Thyroid gland (tissue), 4 donors: Measurements from ENCODE around the gene SRP72.

Experiments used
- CTCF ChIP-seq, 6 experiments: fragments of 200-600 bp in 3 of 6; fragments of 450-650 bp in 3 of 6; sonication (generic) in 3 of 6; IDR thresholded peaks; one replicate each; pipeline ENCODE4 v1.5.1; 2016 to 2019; ENCODE audit warnings: antibody characterized with exemption in 6 of 6, mild to moderate bottlenecking in 2 of 6, inconsistent platforms in 1 of 6, moderate library complexity in 1 of 6
- POLR2A ChIP-seq, 2 donors: fragments of 450-650 bp; IDR thresholded peaks; one replicate each; pipeline ENCODE4 v1.6.1; 2017; ENCODE audit warnings: antibody characterized with exemption in 2 of 2, mild to moderate bottlenecking in 2 of 2, moderate library complexity in 1 of 2

GRCh38 chr4:56438766-56439165 lies 28.7 kb upstream of the SRP72 start:
- TF ChIP-seq CTCF (IDR thresholded peaks at IDR 0.05) (no peak), POLR2A (IDR thresholded peaks at IDR 0.05) (no peak)
